OCI-LY1 (cell line): ENCODE measurements around the gene TRIM66.

Experiments used
- H2AFZ ChIP-seq: fragments of 200-600 bp; sonication (generic), shearing (Covaris generic); 2 replicates; pipeline ENCODE4 v1.6.0; 2014; ENCODE audit warnings: antibody characterized with exemption, mild to moderate bottlenecking, low read length
- H3F3A ChIP-seq: fragments of 200-600 bp; sonication (generic), shearing (Covaris generic); 2 replicates; pipeline ENCODE4 v1.6.0; 2014; ENCODE audit warnings: mild to moderate bottlenecking, antibody characterized with exemption, low read length, moderate library complexity; ENCODE audit not compliant: insufficient read depth
- H3K27ac ChIP-seq: fragments of 200-600 bp; sonication (generic); 2 replicates; pipeline ENCODE4 v1.5.1; 2014; ENCODE audit warnings: low read length, mixed run types, mild to moderate bottlenecking, low read depth; ENCODE audit not compliant: poor library complexity, severe bottlenecking
- H3K27me3 ChIP-seq: fragments of 200-600 bp; sonication (generic); 2 replicates; pipeline ENCODE4 v1.6.0; 2014; ENCODE audit warnings: antibody characterized with exemption, mild to moderate bottlenecking, low read length, moderate library complexity; ENCODE audit not compliant: insufficient read depth
- H3K36me3 ChIP-seq: fragments of 200-600 bp; sonication (generic); 2 replicates; pipeline ENCODE4 v1.6.1; 2014; ENCODE audit warnings: mild to moderate bottlenecking, antibody characterized with exemption, low read length, moderate library complexity, mixed read lengths; ENCODE audit not compliant: insufficient read depth
- H3K4me1 ChIP-seq: fragments of 200-600 bp; sonication (generic); 2 replicates; pipeline ENCODE4 v1.5.1; 2014; ENCODE audit warnings: mild to moderate bottlenecking, low read length, moderate library complexity; ENCODE audit not compliant: insufficient read depth, severe bottlenecking
- H3K4me2 ChIP-seq: fragments of 200-600 bp; sonication (generic), shearing (Covaris generic); 2 replicates; pipeline ENCODE4 v1.6.1; 2014; ENCODE audit warnings: low read length
- H3K4me3 ChIP-seq: fragments of 200-600 bp; sonication (generic); 2 replicates; pipeline ENCODE4 v1.5.1; 2014; ENCODE audit warnings: low read length, low read depth, mild to moderate bottlenecking, mixed read lengths; ENCODE audit not compliant: poor library complexity, severe bottlenecking
- H3K79me2 ChIP-seq: fragments of 200-600 bp; shearing (Covaris generic); 2 replicates; pipeline ENCODE4 v1.6.1; 2016; ENCODE audit warnings: mixed run types, low read length, mixed read lengths; ENCODE audit not compliant: insufficient read depth
- H3K9ac ChIP-seq: fragments of 200-600 bp; sonication (generic), shearing (Covaris generic); 2 replicates; pipeline ENCODE4 v1.6.1; 2014; ENCODE audit warnings: mild to moderate bottlenecking, low read length, mixed read lengths
- H3K9me2 ChIP-seq: fragments of 200-600 bp; sonication (generic), shearing (Covaris generic); 2 replicates; pipeline ENCODE4 v1.6.1; 2014; ENCODE audit warnings: low read depth, mild to moderate bottlenecking, low read length, mixed read lengths
- H3K9me3 ChIP-seq: fragments of 200-600 bp; shearing (Covaris generic); 2 replicates; pipeline ENCODE4 v1.6.1; 2014; ENCODE audit warnings: low read length, mixed read lengths
- H4K20me1 ChIP-seq: fragments of 200-600 bp; sonication (generic), shearing (Covaris generic); 2 replicates; pipeline ENCODE4 v1.6.0; 2016; ENCODE audit warnings: mild to moderate bottlenecking, low read length; ENCODE audit not compliant: insufficient read depth
- CTCF ChIP-seq: fragments of 200-600 bp; sonication (generic), shearing (Covaris generic); IDR thresholded peaks from 2 replicates; pipeline ENCODE4 v1.5.1; 2017; ENCODE audit warnings: mild to moderate bottlenecking, antibody characterized with exemption, low read length, moderate library complexity, mixed read lengths
- EZH2 ChIP-seq: fragments of 200-600 bp; sonication (generic), shearing (Covaris generic); IDR thresholded peaks from 2 replicates; pipeline ENCODE4 v1.8.0; 2017; ENCODE audit warnings: borderline replicate concordance, mixed run types, mild to moderate bottlenecking, antibody characterized with exemption, low read length, moderate library complexity, mixed read lengths

TRIM66 gene

GRCh38 chr11:8674859-8675258, 7.6 kb downstream of the TRIM66 start:
- Histone ChIP-seq H3K27me3 (no peaks in the 10 kb centered on the region), H3K4me1 (no peaks in the 10 kb centered on the region), H3K27ac (no peak overlapping the region), H3K4me2 (no peak overlapping the region), H3K9ac (no peak overlapping the region), H2AFZ (no peak overlapping the region), H3F3A (no peaks in the 10 kb centered on the region), H3K9me3 (no peaks in the 10 kb centered on the region), H3K79me2 (no peaks in the 10 kb centered on the region), H3K9me2 (no peaks in the 10 kb centered on the region), H4K20me1 (no peaks in the 10 kb centered on the region), H3K36me3 (peaks cover 46% of the 10 kb centered on the region), H3K4me3 (no peak overlapping the region)
- no peak for TF ChIP-seq CTCF
- no peak for TF ChIP-seq EZH2

- no peak overlapping the region for H3K4me2 ChIP-seq
- no peak overlapping the region for H2AFZ ChIP-seq
- H3K27me3 ChIP-seq: no peaks in the 10 kb centered on the region
- no peaks in the 10 kb centered on the region for H3K9me2 ChIP-seq
- H3K4me1 ChIP-seq: no peaks in the 10 kb centered on the region
- H3K4me3 ChIP-seq: no peak overlapping the region
- no peak overlapping the region for H3K9ac ChIP-seq
- no peaks in the 10 kb centered on the region for H3K9me3 ChIP-seq
- no peaks in the 10 kb centered on the region for H3K79me2 ChIP-seq
- H3K27ac ChIP-seq: no peak overlapping the region
- H4K20me1 ChIP-seq: no peaks in the 10 kb centered on the region
- peaks cover 43% of the 10 kb centered on the region for H3K36me3 ChIP-seq
- no peaks in the 10 kb centered on the region for H3F3A ChIP-seq
- TF ChIP-seq EZH2 (no peak), CTCF (no peak)
These were observed 10.1 kb downstream of the TRIM66 start for GRCh38 chr11:8672346-8672745.

- no peaks in the 10 kb centered on the region for H3K4me1 ChIP-seq
- no peak overlapping the region for H3K4me3 ChIP-seq
- no peak overlapping the region for H2AFZ ChIP-seq
- H3F3A ChIP-seq: no peaks in the 10 kb centered on the region
- peaks cover 38% of the 10 kb centered on the region for H3K36me3 ChIP-seq
- no peaks in the 10 kb centered on the region for H3K9me2 ChIP-seq
- no peaks in the 10 kb centered on the region for H3K79me2 ChIP-seq
- H3K9me3 ChIP-seq: no peaks in the 10 kb centered on the region
- no peaks in the 10 kb centered on the region for H4K20me1 ChIP-seq
- no peak overlapping the region for H3K27ac ChIP-seq
- H3K9ac ChIP-seq: no peak overlapping the region
- no peaks in the 10 kb centered on the region for H3K27me3 ChIP-seq
- H3K4me2 ChIP-seq: no peak overlapping the region
- no peak for TF ChIP-seq CTCF
- TF ChIP-seq EZH2: no peak
These were observed 10.8 kb downstream of the TRIM66 start for GRCh38 chr11:8671651-8672062.
